Osteoblast (primary cell): ENCODE measurements around the gene FAM83C. TPM values are rescaled to one million over a fixed set of nuclear protein-coding genes. Genes with fewer than 3 reads are reported as not detected.
"Not testable (repeated sequence)": the region's sequence is repeated elsewhere in the genome, so short reads cannot be mapped to it uniquely, and the experiment has no call there.

Source experiments
- DNase-seq: peaks from one replicate; pipeline ENCODE4 v3.0.0; 2011; ENCODE audit warnings: low spot score, mixed read lengths; ENCODE audit not compliant: insufficient read length; ENCODE audit errors: missing footprints
- H2AFZ ChIP-seq: 2 replicates; pipeline ENCODE4 v1.6.0; 2011; ENCODE audit warnings: mild to moderate bottlenecking, low read length
- H3K27ac ChIP-seq: 2 replicates; pipeline ENCODE4 v1.5.1; 2011; ENCODE audit warnings: mild to moderate bottlenecking, low read depth, low read length, moderate library complexity
- H3K27me3 ChIP-seq: 2 replicates; pipeline ENCODE4 v1.6.0; 2012; ENCODE audit warnings: mild to moderate bottlenecking, control low read depth, inconsistent platforms, low read length, moderate library complexity; ENCODE audit not compliant: insufficient read depth
- H3K36me3 ChIP-seq: 2 replicates; pipeline ENCODE4 v1.5.1; 2011; ENCODE audit warnings: mild to moderate bottlenecking, low read length, control low read depth, moderate library complexity; ENCODE audit not compliant: insufficient read depth
- H3K4me1 ChIP-seq: 2 replicates; pipeline ENCODE4 v1.5.1; 2011; ENCODE audit warnings: mild to moderate bottlenecking, low read length, control low read depth, moderate library complexity; ENCODE audit not compliant: insufficient read depth
- H3K4me2 ChIP-seq: 2 replicates; pipeline ENCODE4 v1.6.0; 2011; ENCODE audit warnings: mild to moderate bottlenecking, low read length; ENCODE audit not compliant: insufficient read depth
- H3K4me3 ChIP-seq: fragments of 200-600 bp; sonication (generic); 3 replicates; pipeline ENCODE4 v1.5.1; 2012; ENCODE audit warnings: mild to moderate bottlenecking, low read length, inconsistent platforms; ENCODE audit not compliant: insufficient read depth
- H3K79me2 ChIP-seq: 2 replicates; pipeline ENCODE4 v1.6.0; 2012; ENCODE audit warnings: mild to moderate bottlenecking, low read length, control low read depth, inconsistent platforms; ENCODE audit not compliant: insufficient read depth
- H3K9me3 ChIP-seq: 2 replicates; pipeline ENCODE4 v1.5.1; 2011; ENCODE audit warnings: low read depth, low read length, control low read depth
- H4K20me1 ChIP-seq: 2 replicates; pipeline ENCODE4 v1.6.0; 2012; ENCODE audit warnings: mild to moderate bottlenecking, low read length, control low read depth; ENCODE audit not compliant: insufficient read depth
- CTCF ChIP-seq: IDR thresholded peaks from 2 replicates; pipeline ENCODE4 v1.5.1; 2011; ENCODE audit warnings: mild to moderate bottlenecking, low read depth, low read length, moderate library complexity; ENCODE audit errors: extremely low read depth
- total RNA-seq: library from RNA; depleted of rRNA; stranded (reverse); fragments of >200 nt; gene quantifications from 2 replicates; pipeline ENCODE4 v1.2.3, GENCODE V29; 2012

FAM83C gene
- total RNA-seq, 1 donor = not detected

DNA sequence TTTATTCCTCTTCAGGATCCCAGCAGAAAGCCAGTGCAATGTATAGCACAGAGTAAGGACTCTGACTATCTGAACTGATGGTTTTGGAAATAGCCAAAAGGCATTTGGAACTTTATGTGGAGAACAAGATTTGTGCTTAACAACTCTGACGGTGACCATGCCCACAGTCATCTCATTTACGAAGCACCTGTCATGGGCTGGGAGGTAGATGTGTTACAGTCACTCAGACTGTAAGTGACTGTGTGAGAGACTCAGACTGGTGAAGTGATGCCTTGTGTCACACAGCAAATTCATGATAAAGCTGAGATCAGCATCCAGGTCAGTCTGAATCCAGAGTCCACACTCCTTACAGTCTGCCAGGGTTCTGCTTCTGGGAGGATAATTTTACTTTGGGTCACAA, 23.9 kb upstream of the FAM83C start:
- Histone ChIP-seq H3K27me3 (no peaks in the 10 kb centered on the region), H3K4me1 (peaks cover 78% of the 10 kb centered on the region), H3K36me3 (no peaks in the 10 kb centered on the region), H3K4me3 (no peak overlapping the region), H3K79me2 (no peaks in the 10 kb centered on the region), H2AFZ (no peak overlapping the region), H4K20me1 (no peaks in the 10 kb centered on the region), H3K4me2 (no peak overlapping the region), H3K9me3 (no peaks in the 10 kb centered on the region), H3K27ac (peak overlapping the region; percentile 75)
- peak; percentile 6 for DNase-seq
- no peak for TF ChIP-seq CTCF

DNA sequence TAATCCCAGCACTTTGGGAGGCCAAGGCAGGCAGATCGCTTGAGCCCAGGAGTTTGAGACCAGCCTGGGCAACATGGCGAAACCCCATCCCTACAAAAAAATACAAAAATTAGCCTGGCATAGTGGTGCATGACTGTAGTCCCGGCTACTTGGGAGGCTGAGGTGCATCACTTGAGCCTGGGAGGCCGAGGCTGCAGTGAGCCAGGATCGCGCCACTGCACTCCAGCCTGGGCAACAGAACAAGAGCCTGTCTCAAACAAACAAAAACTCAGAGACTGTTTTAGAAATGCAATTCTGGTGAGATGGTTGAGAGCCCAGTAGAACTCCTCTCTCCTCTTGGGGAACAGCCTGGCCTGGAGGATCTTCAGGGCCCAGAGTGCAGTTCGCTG, 23.4 kb upstream of the FAM83C start:
- H3K4me3 ChIP-seq, H3K27me3 ChIP-seq, H3K4me2 ChIP-seq, H3K9me3 ChIP-seq, H2AFZ ChIP-seq, H3K36me3 ChIP-seq, DNase-seq, H3K79me2 ChIP-seq, H4K20me1 ChIP-seq: not testable (repeated sequence)
- Histone ChIP-seq H3K4me1 (peaks cover 76% of the 10 kb centered on the region), H3K27ac (peak overlapping the region; percentile 75)

DNA sequence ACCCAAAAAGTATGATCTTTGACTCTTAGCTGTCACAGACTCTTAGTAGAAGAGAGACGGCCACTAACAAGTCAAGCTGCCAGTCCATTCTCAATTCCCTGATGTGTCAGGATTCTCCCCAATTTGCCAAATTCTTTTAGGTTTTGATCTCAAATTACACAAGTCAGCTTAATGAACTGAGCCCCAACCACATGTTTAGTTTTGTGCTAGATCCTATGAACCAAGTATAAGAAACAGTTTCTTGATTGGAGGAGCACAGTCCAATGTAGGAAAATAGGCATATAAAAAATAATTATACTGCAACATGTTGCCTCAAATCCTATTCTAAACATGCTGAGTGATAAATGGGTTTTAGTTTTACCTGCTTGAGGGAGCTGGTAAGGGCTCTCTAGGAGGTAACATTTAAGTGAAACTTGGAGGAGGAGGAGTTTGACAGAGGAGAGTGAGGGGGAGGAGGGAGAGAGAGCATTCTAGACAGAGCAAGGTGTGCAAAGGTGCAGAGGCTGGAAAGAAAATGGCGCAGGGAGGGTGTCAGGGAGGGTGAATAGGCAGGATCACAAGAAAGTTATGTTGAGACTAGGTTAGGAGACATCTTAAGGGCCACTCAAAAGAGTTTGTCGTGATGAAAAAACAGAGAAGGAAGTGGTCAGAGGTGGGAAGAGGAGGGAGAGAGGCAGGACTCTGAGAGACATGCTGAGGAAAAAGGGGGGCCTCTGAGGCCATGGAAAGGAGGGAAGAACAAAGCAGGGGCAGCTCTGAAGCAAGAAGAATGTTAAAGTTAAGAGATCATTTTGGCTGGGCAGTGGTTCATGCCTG, 22.8 kb upstream of the FAM83C start:
- no peak for DNase-seq
- Histone ChIP-seq H3K27me3 (no peaks in the 10 kb centered on the region), H3K9me3 (no peaks in the 10 kb centered on the region), H2AFZ (no peak overlapping the region), H3K4me2 (peak overlapping the region; percentile 3), H3K27ac (peak overlapping the region; percentile 75), H4K20me1 (no peaks in the 10 kb centered on the region), H3K4me1 (peaks cover 70% of the 10 kb centered on the region), H3K36me3 (no peaks in the 10 kb centered on the region), H3K4me3 (no peak overlapping the region), H3K79me2 (no peaks in the 10 kb centered on the region)
- no peak for TF ChIP-seq CTCF

- Histone ChIP-seq H3K9me3 (no peaks in the 10 kb centered on the region), H3K36me3 (no peaks in the 10 kb centered on the region), H3K27ac (peak overlapping the region; percentile 85), H3K4me3 (no peak overlapping the region), H3K27me3 (no peaks in the 10 kb centered on the region), H3K79me2 (no peaks in the 10 kb centered on the region), H3K4me2 (peak overlapping the region; percentile 11), H2AFZ (no peak overlapping the region), H4K20me1 (no peaks in the 10 kb centered on the region), H3K4me1 (peaks cover 68% of the 10 kb centered on the region)
- peak; percentile 81 for DNase-seq
- no peak for TF ChIP-seq CTCF
These were observed 20.1 kb upstream of the FAM83C start for GRCh38 chr20:35312318-35312717.
